NCI-H2196 treated with DMSO at 0.1 percent for 48 hours (cell line): Measurements from ENCODE around the gene CPA3.

Experiments used
- DNase-seq: peaks from one replicate; lab custom pipeline; 2025; ENCODE audit not compliant: unreplicated experiment; lab: John Stamatoyannopoulos, UW

Gene CPA3

DNA sequence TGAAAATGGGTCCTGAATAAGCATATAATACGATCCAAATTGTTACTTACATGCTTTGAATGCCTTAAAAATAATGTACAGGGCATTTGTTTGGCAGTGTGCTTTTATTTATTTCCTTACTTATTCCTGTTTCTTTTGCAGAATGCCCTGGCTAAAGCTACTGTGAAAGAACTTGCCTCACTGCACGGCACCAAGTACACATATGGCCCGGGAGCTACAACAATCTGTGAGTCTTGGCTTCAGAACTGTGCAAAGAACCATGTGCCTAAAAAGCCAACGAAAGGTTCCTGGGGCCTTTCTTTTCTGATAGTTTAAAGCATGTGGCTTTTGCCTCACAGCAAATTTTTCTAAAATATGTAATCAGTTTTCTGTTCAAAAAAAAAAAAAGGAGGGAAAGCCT is 7.8 kb upstream of the CPA3 start:
- no peak for DNase-seq

DNA sequence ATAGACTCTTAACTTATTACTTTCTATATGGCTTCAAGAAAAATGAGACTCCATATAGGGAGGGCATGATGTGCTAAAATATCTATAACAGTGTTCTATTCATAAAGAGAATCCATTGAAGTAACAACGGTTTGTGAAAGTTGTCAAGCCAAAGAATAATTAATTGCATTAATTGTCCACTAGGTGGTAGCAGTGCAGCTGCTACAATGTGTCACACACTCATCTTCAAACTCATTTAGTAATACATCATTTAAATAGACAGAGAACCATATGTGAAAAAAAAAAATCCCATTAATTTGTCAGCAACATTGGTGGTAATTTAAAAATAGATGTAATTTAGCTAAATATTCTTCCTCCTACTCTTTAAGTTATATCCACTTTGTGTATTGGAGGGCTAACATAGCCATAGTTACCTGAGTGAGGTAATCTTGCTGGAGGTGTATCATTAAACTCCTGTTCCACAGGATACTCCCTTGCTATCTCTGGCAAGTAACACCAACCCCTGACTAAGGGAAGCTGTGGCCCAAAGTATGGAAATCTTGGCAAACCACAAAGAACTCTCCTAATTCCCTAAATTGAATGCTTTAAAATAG is 3.7 kb upstream of the CPA3 start:
- DNase-seq, result peak; percentile 38

DNA sequence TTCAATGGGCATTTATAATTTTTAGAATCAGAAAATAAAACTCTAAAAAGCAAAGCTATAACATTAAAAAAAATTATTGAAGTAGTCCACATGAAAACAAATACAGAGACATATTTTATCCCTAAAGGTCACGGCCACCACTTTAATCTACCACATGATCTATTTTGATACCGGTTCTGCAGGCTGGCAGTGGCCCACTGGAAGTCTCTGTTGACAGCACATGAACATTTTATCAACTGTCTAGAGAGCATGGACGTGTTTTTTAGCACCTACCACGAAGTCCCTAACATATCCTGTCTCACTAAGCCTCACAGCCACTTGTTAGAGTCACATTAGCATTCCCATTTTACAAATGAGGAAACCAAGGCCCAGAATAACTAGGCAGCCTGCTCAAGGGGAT is 1.8 kb upstream of the CPA3 start:
- DNase-seq, result no peak

DNA sequence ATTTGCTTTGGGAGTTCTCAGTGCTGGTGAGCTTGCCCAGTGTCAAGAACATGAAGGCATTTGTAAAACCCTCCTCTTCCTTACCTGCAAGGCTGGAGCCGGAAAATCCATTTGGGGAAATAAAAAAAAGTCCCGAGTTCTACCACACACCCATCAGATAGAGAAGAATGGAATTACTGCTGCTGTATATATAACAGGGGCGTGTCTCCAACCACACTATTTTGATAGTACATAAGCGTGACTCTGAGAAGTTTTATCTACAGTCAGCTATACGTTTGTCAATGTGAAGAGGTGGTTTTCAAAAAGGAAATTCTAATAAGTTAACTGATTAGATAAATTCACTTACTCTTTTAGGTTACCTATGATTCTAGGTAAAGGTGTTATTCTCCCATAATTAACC is 1.3 kb upstream of the CPA3 start:
- DNase-seq, result no peak

DNA sequence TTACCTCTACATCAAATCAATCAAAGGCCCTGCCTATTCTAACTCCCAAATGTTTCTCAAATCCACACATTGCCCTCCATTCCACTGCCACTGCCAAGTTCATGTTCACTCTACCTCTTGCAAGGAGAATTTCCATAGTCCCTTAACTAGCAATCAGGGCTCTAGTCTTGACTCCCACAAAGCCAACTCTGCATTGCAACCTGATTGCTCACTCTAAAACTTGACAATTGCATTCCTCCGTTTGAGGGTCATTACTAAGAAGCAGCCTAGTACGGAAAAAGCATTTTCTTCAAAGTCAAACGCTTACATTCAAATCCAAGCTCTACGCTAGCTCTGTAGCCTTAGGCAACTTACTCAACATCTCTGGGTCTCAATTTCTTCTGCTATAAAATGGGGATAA is 1.2 kb downstream of the CPA3 start:
- no peak for DNase-seq

DNA sequence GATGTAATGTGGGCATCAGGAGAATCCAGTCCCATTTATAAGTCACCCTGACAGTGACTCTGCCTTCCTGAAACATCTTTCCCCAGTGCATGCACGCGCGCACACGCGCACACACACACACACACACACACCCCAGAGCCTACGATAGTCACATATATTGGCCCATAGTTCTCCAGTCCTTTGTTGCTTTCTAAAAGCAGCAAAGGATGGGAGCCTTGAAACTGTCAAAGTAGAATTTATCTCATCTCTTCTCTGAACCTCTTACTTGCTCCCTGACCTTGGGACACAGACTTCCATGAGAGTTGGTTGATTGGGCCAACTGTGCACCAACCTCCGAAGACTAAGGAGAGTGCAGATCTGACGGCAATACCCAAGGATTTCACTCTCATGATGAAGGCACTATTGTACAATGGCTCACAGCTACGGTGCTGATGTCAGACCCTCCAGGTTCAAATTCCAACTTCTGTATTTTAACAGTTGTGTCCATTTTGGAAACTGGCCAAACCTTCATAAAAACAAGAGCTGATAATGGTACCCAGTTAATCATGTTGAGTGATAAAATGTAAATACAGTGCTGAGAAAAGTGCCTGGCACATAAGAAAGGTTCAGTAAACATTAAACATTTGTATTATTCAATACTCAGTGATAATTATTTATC is 8.3 kb downstream of the CPA3 start:
- peak; percentile 26 for DNase-seq

DNA sequence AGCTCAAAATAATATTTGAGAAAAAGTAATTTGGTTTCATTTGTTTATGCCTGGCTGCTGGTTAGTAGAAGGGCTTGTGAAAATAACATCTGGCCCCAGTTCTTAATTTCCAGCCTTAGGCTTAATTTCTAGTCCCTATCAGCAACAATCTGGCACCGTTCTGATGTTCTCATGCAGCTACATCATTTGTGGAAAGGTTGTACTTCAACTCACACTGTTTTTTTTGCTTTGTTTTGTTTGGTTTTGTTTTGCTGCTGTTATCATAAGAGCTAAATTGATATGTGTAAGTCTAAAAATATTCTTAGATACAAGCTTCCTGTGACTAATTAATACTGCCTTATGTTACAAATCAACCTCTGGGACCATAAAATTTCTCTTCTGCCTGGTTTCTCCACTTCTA is 8.9 kb downstream of the CPA3 start:
- DNase-seq, result peak; percentile 23

DNA sequence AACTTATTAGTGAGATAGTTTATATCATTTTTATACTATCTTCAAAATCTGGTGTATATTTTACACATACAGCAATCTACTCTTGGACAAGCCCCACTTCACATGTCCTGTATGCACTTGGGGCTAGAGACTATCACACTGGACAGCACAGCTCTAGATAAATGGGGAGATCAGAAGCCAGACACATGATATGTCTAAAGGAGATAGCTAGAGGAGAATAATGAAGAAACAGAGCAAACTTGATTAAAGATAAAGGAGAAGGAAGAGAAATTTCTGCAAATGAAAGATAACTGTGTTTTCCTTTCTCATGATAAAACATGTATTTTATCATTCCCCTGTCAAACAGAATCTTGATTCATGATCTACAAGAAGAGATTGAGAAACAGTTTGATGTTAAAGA is 13.0 kb downstream of the CPA3 start:
- no peak for DNase-seq

DNA sequence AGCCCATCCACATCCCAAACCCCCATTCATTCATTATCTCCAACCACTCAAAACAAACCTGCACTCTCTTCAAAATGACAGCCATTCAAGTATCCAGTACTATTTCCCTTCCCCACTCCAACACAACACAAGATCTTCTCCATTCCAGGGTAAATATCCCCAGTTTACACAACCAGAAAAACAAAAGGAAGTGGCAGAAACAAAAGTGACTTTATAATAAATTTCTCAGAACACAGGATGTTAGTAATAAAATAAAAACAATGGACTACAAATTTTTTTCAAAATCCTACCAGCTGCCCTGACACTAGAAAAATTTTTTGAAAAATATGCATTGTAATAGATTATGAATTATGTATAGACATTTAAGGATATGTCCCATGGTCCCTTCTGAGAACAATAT is 14.2 kb downstream of the CPA3 start:
- no peak for DNase-seq

DNA sequence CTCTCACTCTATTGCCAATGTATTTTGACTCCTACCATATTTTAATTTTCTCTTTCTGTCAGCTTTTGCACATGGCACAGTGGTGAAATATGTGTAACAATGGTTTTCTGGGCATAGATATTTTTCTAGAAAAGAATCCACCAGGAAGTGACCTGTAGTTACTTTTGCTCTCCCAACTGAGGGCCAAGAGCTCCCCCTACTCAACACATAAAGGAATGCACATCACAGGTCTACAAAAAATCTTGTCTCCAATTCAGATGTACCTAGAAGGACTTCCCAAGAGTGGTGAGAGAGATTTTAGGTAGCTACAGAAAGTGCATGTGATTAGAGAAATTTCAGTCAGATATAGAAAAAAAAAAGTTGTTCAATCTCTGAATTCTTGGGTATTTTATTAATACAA is 15.6 kb downstream of the CPA3 start:
- DNase-seq, result no peak

DNA sequence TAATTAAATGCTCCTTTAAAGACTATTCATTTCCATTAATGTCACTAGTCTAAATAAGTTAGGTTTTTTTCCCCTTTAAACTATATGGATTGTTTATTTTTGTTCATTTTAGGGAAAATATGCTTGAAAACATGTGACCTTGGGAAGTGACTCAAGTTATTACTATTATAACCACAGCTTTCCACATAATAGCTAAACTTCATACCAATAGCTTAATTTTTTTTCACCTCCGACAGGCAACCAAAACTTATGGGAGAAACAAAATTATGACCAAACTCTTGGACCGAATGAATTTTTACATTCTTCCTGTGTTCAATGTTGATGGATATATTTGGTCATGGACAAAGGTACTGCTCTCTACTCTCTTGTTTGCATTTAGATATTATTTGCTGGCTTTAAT is 16.2 kb downstream of the CPA3 start:
- DNase-seq, result no peak

DNA sequence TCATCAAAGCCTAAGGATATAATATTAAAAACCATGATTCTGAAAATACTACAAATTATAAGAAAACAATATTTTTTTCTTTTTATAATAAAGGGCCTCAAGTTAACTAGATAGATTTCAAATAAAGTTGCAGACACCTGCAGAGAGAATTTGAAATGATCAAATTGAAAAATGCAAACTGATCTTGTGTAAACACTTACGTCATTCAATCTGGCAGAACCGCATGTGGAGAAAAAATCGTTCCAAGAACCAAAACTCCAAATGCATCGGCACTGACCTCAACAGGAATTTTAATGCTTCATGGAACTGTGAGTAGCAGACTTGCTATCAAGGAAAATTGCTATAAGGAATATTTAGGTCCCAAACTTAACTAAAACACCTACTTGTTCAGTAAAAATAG is 17.2 kb downstream of the CPA3 start:
- peak; percentile 58 for DNase-seq

DNA sequence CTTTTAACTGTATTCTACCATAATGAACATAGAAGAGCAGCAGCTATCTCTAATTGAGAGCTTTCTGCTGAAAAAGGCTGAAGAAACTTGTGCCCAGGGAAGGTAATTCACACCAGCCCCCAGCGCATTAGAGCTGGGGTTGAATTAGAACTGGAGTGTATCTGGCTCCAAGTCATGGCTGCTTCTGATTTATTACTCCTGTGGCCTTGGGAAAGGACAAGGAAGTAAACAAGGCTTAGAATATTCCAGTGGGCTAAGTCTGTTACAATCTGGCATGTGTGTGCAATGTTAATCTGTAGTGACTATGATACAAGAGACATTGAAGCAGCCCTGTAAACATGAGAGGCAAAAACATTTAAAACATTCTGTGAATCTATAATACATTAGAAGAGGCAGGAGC is 18.1 kb downstream of the CPA3 start:
- DNase-seq, result no peak

DNA sequence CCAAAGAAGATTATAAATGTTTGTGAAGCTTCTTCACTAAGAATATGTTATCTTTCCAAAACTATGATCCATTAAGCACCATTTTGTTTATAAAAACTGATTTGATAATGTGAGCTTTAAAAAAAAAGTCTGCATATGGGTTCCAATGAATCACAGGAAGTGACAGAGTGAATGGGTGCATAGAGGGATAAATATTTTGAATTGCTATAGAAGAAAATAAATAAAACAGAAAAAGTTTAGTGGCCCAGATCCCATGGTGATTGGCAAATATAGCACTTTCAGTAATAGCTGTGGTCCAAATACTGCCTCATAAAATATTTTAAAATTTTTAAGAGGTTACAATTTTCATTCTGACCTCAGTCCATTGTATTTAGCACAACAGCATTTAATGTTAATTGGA is 19.2 kb downstream of the CPA3 start:
- no peak for DNase-seq

DNA sequence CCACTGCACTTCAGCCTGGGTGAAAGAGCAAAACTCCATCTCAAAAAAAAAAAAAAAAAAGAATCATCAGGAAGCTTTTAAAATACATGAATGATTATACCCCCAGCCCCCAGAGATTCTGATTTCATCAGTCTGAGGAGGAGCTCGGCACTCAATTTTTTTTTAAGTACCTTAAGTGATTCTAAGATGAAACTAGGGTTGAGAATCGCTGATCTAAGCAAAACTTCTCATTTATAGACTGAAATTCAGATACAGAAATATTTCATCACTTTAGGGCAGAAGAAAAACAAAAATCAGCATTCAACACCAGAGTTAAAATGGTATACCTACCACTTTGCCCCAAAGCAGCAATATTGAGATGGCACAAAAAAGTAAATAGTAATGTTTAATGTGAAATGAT is 24.7 kb downstream of the CPA3 start:
- no peak for DNase-seq

DNA sequence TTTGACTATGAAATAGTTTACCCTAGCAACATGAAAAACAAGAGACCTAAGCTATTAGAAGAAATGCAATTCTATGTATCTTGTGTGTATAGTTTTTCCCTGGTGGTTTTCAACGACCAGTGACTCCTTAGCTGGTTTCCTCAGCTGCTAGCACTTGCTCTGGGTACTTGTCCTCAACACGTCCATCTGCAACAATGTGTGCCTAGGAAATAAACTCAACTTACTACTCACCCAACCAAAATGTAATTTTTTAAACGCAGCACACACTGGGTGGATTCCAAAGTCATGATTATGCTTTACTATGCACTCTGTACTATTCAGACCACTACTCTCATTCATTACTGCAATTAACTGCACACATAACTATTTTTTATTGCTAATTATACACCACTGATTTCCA is 31.0 kb downstream of the CPA3 start:
- DNase-seq, result no peak

DNA sequence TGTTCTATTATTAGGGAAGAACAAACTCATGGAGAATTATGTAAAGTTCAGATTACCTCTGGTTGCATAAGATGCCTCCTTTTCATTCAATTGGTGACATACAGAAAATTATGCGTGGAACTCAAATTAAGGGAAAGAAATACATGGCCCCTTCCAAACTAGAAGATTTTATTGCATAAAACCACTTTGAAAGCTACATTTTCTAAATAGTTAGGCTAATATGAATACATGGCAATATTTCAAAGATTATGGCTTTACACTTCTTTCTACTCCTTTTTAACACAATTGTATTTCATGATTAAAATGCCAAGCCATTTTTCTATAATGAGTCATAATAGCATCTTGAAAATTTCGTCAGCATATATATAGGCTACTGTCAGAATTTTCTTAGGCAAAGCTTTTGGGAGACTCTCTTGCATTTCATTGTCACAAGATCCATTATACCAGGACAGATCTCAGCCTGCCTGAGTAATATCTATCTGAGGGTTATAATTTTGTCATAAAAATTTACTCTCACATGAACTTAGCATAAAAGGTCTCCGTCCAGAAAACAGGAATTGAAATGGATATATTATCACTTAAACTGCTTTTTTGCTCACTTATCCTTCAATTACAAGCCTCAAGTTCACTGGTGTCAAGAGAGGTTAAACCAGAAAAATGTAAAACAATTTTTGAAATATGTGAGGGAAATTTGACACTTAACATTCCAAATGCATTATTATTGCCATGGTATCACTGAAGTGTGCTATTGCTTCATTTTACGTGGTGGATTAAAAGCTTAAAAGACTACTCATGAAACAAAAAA is 37.1 kb downstream of the CPA3 start:
- no peak for DNase-seq

DNA sequence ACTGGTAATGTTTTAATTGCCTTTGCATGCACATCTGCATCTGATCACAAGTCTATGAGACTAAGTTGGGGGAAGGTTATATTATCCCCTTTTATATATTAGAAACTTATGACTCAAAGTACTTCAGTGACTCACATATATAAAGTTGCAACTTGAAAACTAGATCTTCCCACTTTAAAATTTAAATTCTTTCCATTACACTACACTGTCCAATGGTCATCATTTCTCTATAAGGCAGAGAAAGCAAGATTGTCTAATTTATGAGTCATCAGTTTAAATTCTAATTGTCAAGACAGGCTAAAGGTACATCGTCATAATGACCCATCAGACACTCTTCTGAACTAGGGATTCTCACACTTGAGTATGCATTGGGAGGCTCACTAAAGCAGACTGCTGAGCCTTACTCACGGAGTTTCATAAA is 37.9 kb downstream of the CPA3 start:
- DNase-seq, result no peak

DNA sequence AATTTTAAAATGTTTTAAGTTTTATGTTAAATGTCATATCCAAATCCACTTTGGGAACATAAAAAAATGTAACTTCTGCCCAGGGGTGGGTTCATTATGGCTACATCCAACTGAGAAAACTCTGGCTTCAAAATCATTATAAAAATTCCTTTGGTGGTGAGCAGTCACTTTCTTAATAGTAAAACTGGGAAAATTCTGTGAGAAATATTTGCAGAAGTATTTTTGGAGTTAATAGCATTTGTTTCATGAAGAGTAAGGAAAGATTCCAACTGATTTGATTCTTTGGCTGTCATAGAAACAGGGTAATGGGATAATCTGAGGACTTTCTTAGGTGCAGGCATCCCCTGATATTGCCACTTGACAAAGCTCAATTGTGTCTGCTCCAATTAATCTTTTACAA is 38.8 kb downstream of the CPA3 start:
- DNase-seq, result no peak

DNA sequence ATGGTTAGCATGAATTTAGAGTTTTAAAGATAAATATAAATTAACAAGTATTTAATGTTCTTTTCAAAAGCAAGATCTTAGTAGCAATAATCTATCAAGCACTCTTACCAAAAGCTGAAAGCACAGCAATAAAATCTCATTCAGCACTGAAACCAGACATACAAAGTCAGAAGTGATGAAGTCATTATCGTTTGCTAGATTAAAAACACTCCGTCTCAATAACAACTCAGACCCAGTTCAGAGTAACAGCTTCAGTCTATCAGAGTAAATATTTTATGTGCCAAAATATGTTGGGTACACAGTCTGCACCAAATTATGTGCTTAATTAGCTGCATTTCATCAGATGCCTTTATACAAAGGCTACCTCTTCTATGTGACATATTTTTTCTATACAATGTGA is 41.6 kb downstream of the CPA3 start:
- DNase-seq, result no peak

DNA sequence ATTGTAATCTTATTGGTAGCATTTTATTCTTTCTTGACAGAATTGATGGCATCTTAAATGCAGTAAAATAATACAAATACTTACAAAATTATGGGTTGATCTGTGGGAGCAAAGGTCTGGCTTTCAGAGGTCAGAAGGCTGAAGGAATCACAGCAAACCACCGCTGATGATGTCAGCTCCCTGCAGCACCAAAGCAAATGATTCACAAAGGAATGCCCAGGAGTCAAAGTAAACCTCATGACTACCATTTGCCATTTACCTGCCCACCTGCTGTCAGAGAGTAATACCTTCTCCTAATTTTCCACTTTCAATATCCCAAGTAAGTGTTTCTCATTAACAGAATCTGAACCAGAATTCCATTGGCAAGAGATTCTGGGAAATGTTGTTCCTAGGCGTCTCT is 46.1 kb downstream of the CPA3 start:
- DNase-seq, result no peak

DNA sequence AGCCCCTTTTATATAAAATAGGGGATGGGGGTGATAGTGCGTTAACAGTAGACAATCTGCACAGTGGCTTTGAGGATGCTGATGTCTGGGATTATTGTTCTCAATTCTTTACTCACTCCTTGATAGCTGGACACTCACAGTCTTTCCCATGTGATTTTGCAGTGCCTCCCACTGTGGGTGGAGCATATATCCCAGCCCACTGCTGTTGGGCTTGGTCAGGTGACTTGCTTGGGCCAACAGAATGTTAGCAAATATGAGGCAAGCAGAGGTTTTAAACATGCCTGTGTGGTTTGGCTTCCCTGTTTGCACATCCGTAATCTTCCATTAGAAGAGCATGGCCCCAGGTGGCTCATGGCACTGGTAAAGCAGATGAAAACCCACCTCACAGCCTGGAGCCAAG is 46.5 kb downstream of the CPA3 start:
- DNase-seq, result no peak
